Pulmonary artery endothelial cell (primary cell): ENCODE results near the gene ERMN. TPM values are rescaled to one million over a fixed set of nuclear protein-coding genes. Genes with fewer than 3 reads are reported as not detected.

ENCODE experiments used
- DNase-seq: peaks from one replicate; pipeline ENCODE4 v3.0.0-alpha.2; 2011; ENCODE audit warnings: low read depth, low spot score
- total RNA-seq: library from RNA; depleted of rRNA; stranded (reverse); fragments of >200 nt; gene quantifications from 2 replicates; pipeline ENCODE4 v1.2.3, GENCODE V29; 2014

Gene ERMN
- total RNA-seq, 1 donor from 2014 or later: not detected

- DNase-seq: no peak
Observed at GRCh38 chr2:157329524-157329923, 3.9 kb upstream of the ERMN start.

- peak; percentile 11 for DNase-seq
Observed at GRCh38 chr2:157327621-157328500, 2.2 kb upstream of the ERMN start.

- DNase-seq: no peak
Observed at GRCh38 chr2:157327200-157327599, 1.6 kb upstream of the ERMN start.

GRCh38 chr2:157326698-157327097, 1.1 kb upstream of the ERMN start:
- no peak for DNase-seq

- DNase-seq: no peak
Observed at GRCh38 chr2:157324331-157324843, 1.2 kb downstream of the ERMN start.

GRCh38 chr2:157322432-157322831, 3.2 kb downstream of the ERMN start:
- DNase-seq: no peak

- DNase-seq: no peak
Observed at GRCh38 chr2:157321466-157321865, 4.2 kb downstream of the ERMN start.

GRCh38 chr2:157320409-157320808, 5.2 kb downstream of the ERMN start:
- no peak for DNase-seq

- no peak for DNase-seq
Observed at GRCh38 chr2:157319795-157320194, 5.8 kb downstream of the ERMN start.

GRCh38 chr2:157318884-157319283, 6.7 kb downstream of the ERMN start:
- DNase-seq: no peak

GRCh38 chr2:157315901-157316300, 9.7 kb downstream of the ERMN start:
- no peak for DNase-seq

- no peak for DNase-seq
Observed at GRCh38 chr2:157312866-157313486, 12.6 kb downstream of the ERMN start.

- no peak for DNase-seq
Observed at GRCh38 chr2:157311706-157312105, 13.9 kb downstream of the ERMN start.

- DNase-seq: no peak
Observed at GRCh38 chr2:157309878-157310277, 15.7 kb downstream of the ERMN start.

GRCh38 chr2:157307021-157307420, 18.6 kb downstream of the ERMN start:
- DNase-seq: no peak

GRCh38 chr2:157305723-157306110, 19.9 kb downstream of the ERMN start:
- no peak for DNase-seq

- DNase-seq: no peak
Observed at GRCh38 chr2:157304811-157305722, 20.6 kb downstream of the ERMN start.

- no peak for DNase-seq
Observed at GRCh38 chr2:157303612-157304011, 22.0 kb downstream of the ERMN start.

- peak; percentile 4 for DNase-seq
Observed at GRCh38 chr2:157302492-157303099, 23.0 kb downstream of the ERMN start.

GRCh38 chr2:157301307-157301706, 24.3 kb downstream of the ERMN start:
- no peak for DNase-seq

GRCh38 chr2:157296958-157297357, 28.7 kb downstream of the ERMN start:
- no peak for DNase-seq
